GM20431 (cell line): ENCODE data around the gene SLC10A7.
"Not testable (repeated sequence)": the region's sequence is repeated elsewhere in the genome, so short reads cannot be mapped to it uniquely, and the experiment has no call there.

Experiments
- in situ Hi-C: fragments of 300-500 bp; cut with MseI, MboI; formaldehyde crosslinking; loops from one replicate; pipeline ENCODE4 v1.15.0; 2020; ENCODE audit warnings: low sequenced_read_pairs; ENCODE audit not compliant: unreplicated experiment

The SLC10A7 gene

DNA sequence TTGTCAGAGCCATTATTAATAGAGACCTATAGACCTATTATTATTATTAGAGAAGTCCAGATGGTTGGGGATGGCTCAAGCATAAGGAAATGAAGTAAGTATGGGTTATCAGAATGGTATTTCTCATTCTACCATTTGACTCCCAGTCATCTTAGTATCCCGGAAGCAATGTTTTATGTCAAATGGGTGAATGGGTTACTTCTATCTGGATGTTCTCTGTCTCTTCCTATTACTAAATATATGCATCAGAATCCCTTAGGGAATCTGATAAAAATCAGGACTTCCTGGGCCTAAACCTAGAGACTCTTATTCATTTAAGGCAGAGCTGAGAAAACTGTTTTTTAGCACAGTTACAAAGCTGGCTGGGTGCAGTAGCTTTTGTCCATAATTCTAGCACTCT lies 149.9 kb downstream of the SLC10A7 start:
- in situ Hi-C loops, result no loop called here

DNA sequence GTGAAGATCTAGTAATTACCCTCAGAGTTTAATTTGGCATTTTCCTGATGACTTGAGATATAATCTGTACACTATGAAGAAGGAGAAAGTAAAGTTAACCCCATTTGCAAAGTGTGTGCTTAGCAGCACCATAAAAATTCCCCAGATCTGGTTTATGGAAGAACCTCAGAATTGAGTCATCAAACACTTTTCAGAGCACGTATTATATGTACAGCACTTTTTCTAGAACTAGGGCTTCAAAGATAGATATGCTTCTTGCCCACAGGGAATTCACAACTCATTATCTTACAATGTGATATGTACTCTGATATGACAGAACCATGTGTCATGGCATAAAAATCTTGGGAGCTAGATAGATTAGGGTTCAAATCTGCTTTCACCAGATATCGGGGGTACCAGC lies 150.9 kb downstream of the SLC10A7 start:
- in situ Hi-C loops, result no loop called here

DNA sequence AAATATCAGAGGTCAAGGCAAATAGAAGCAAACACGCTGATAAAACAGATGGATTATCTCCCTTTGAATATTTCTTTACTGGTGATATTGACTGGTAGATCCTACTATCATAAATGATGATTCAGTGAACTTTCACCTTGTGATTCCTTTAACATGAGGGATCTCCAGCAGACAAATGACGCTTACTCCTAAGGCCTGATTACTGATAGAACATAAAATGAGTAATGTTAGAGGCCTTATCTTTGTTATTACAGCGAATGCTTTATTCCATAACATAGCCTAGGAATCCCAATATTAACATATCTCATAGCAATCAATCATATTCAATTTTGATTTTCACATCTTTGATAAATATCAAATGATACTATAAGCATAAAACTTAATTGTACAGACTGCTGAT lies 152.3 kb downstream of the SLC10A7 start:
- in situ Hi-C loops, result no loop called here

DNA sequence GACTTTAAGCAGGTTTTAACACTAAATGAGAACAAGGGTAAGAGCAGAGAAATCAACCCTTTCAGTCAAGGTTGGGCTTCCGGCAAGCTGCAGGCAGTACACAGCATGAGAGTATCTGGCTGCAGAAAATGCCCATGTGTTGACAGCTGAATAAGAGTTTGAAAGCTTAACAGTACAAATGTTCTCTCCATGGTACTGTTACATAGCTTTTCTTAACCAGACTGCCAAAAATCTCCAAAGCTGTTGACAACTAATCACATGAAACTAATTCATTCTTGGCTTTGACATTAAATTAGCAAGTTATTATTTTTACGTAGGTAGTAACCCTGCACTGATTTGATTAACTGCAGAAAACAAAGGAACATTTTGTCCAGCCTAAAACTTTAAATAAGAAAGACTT lies 153.5 kb downstream of the SLC10A7 start:
- in situ Hi-C loops, result no loop called here

DNA sequence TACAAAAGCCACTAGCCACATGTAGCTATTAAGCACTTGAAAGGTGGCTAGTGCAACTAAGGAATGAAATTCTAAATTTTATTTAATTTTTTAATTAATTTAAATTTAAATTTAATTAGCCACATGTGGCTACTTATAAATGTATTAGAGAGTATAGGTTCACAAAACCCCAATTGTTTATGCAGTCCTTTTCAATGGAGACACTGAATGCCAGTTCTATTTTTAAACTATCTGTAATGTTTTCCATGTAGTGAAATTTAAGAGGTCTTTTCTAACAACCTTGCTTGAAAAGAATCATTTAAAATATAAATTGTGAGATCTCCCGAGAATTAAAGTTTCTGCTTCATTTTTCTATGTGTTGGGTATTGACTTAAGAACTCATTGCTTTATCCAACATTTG lies 154.4 kb downstream of the SLC10A7 start:
- in situ Hi-C loops, result no loop called here

DNA sequence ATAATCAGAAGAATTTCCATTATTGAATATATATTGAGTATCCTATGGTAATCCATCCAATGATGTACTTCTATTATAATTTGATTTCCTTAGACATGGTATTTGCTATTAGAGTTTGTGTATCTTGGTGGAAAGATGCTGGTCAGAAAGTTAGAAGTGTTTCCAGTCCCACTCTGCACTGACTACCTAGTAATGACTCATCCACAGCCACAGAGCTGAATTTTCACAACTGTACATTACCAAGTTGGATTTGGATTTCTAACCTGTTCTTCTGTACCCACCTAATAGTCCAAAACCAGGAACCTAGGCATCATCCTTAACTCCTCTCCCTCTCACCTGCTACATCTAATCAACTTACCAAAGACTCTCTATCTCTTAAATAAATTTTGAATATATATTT lies 162.0 kb downstream of the SLC10A7 start:
- in situ Hi-C loops, result no loop called here

DNA sequence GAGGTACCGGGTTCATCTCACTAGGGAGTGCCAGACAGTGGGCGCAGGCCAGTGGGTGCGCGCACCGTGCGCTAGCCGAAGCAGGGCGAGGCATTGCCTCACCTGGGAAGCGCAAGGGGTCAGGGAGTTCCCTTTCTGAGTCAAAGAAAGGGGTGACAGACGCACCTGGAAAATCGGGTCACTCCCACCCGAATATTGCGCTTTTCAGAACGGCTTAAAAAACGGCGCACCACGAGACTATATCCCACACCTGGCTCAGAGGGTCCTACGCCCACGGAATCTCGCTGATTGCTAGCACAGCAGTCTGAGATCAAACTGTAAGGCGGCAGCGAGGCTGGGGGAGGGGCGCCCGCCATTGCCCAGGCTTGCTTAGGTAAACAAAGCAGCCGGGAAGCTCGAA lies 171.6 kb downstream of the SLC10A7 start:
- in situ Hi-C loops, result not testable (repeated sequence)

DNA sequence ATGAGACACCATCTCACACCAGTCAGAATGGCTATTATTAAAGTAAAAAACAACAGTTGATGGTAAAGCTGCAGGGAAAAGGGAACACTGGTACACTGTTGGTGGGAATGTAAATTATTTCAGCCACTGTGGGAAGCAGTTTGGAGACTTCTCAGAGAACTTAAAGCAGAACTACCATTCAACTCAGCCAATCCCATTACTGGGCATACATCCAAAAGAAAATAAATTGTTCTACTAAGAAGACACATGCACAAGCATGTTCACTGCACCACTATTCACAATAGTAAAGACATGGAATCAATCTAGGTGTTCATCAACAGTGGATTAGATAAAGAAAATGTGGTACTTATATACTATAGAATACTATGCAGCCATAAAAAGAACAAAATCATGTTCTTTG lies 172.4 kb downstream of the SLC10A7 start:
- in situ Hi-C loops, result loop anchor here (10.0 kb wide), 1 partner anchor 555 kb away; no protein-coding TSS in a partner anchor

DNA sequence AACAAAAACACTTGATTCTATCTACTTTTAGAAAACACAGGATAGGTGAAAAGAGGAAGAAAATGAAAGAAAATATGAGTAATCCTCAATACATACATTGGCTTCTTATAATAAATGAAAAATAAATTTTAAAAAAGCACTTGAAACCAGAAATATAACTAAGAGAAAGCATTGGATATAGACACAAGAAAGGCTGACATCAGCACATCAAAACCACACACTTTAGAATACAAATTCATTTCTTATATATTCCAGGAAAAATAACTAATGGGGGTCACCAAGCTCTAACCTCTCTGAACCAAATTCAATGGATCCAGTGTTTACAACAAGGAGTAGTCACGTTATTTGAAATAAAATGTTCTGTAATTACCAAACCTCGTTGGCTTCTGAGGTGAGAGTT lies 173.9 kb downstream of the SLC10A7 start:
- in situ Hi-C loops, result loop anchor here (10.0 kb wide), 1 partner anchor 557 kb away; no protein-coding TSS in a partner anchor

DNA sequence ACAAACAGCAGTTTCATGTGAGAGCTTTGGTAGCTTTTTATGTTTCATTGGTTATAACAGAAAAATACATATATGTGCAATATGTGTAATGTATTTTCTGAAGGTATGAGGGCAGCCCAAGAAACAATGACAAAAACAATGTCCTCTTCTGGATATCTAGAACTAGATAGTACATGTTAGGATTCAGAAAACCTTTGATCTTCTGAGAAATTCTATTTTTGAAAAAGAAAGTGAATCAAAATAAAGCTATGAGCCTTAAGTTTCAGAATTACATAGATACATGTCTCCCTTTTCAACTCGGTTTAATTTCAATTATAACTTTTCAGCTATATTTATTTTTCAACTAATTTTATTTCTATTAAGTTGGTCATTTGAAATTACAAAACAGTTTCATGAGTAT lies 175.5 kb downstream of the SLC10A7 start:
- in situ Hi-C loops, result loop anchor here (10.0 kb wide), 1 partner anchor 559 kb away; no protein-coding TSS in a partner anchor

DNA sequence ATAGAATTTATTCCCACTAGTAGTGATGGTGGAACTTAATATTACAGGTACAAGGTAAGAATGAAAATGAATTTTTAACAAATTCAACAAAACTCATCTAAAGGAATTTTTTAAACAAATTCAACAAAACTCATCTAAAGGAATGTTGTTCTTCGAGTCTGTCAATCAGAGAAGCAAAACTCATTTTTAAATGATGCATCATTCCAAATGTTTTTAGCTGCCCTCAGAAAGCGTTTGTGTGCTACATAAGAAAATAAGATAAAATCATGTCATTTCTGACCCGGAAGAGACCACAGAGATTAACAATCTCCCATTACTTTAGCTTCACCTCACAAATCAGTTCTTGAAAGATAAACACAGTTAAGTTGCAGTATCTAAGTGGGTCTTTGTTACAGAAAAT lies 178.0 kb downstream of the SLC10A7 start:
- in situ Hi-C loops, result loop anchor here (10.0 kb wide), 1 partner anchor 561 kb away; no protein-coding TSS in a partner anchor

DNA sequence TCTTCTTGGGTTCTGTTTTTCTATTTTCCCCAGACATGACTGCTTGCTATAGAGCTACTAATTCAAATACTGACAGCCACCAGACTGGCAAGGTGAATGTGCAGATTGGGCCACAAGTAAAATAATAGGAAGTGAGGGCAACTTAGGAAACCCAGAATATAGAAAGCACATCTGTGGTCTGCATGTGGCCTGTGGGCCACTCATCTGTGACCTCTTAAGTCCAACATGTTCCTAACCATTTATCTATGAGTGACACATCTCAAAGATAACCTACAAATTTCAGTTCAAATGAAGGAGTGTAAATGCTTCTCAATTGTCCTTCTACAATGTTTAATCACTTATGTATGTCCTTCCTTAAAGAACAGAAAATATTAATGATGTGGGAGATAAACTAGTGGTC lies 178.5 kb downstream of the SLC10A7 start:
- in situ Hi-C loops, result loop anchor here (10.0 kb wide), 1 partner anchor 562 kb away; no protein-coding TSS in a partner anchor

DNA sequence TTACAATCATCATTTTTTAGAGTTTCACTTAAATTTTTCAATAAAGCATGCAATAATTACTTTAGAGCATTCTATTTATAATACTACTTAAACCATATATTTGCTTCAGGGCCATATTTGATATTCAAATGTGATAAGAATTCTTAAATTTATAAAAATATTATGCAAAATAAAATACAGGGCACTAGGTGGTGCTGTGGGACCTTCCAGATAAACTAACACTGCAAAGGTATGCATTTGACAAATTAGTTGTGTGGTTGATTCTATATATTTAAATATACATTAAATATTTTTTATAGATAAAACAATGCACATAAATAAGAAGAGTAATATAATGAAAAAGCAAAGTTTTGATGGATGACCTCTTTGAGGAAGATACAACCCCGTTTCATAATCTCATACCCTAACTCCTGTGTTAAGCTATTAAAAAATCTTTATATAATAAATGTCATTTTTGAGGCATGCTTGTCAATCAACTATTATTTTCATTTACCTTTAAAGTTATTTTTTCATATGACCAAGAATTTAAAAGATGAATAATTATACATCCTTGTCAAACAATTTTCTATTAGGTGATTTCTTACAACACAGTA lies 179.0 kb downstream of the SLC10A7 start:
- in situ Hi-C loops, result loop anchor here (10.0 kb wide), 1 partner anchor 562 kb away; no protein-coding TSS in a partner anchor

DNA sequence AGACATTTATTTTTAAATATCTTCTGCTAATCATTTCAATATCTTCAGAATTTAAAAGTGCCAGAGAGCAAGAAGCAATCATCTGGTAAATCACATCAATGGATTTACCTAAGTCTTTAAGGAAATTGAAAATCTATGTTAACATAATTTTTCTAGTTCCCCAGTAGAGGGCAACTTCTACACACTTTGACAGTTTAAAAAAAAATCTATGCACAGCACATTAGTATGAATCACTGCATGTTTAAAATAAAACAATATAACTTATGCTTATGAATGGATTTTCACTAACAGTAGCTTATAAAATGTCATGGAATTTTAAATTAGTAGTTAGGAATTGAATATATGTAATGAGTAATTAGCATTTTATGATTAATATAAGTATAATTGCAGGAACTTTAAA lies 180.9 kb downstream of the SLC10A7 start:
- in situ Hi-C loops, result loop anchor here (10.0 kb wide), 1 partner anchor 564 kb away; no protein-coding TSS in a partner anchor

DNA sequence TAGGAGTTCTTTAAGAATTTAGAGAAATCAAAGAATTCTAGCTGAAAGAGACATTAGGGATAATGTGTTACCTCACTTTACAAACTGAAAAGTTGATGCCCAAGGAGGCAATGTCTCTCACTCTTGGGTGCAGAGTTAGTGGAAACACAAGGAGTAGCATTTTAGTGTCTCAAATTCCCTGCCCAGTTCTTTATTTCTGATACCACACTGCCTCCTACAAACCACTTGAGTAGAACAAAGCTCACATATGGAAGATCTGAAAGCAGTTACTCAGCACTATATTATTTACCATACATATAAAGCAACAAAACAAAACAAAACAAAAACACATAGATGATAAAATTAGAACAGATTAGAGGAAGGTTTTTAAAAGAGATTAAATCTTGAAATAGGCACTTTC lies 183.2 kb downstream of the SLC10A7 start:
- in situ Hi-C loops, result no loop called here

DNA sequence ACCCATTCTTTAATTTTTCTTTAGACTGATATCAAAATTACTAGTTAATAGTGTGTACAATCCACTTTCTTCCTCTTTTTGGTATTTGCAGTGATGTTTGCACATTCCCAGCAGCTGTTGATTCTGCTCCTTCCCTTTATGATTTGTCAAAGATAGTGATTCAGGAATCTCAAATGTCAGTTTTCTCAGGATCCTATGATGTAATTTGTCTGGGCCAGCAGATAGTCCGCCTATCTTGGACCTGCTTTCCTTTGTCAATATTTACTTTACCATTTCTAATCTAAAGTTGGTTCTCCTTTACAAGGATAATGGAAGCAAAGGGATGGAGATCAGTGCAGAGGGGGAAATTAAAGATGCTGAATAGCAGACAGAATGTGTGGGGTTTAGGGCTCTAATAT lies 185.3 kb downstream of the SLC10A7 start:
- in situ Hi-C loops, result no loop called here

DNA sequence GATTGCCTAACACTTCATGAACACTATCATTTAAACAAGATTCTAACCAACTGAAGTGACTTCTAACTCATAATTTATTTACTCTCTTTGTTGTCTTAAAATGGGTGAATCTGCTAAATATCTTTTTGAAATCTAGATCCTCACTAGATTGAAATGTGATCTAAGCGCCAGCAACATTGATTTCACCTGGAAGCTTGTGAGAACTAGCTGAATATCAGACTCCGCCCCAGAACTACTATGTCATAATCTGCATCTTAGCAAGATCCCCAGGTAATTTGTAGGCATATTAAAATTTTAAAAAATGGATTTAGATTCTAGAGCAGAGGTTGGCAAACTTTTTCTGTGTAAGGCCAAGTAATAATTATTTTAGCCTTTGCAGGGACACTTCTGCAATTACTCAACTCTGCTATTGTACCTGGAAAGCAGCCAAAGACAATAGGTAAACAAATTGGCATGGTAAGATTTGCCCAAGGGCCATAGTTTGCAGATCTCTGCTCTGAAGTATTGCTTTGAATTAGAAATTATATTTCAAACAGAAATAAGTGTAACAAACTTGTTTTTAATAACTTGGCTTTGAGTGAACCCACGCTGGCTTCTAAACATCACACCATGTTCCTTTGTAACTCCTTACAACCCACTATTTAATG lies 185.9 kb downstream of the SLC10A7 start:
- in situ Hi-C loops, result no loop called here

DNA sequence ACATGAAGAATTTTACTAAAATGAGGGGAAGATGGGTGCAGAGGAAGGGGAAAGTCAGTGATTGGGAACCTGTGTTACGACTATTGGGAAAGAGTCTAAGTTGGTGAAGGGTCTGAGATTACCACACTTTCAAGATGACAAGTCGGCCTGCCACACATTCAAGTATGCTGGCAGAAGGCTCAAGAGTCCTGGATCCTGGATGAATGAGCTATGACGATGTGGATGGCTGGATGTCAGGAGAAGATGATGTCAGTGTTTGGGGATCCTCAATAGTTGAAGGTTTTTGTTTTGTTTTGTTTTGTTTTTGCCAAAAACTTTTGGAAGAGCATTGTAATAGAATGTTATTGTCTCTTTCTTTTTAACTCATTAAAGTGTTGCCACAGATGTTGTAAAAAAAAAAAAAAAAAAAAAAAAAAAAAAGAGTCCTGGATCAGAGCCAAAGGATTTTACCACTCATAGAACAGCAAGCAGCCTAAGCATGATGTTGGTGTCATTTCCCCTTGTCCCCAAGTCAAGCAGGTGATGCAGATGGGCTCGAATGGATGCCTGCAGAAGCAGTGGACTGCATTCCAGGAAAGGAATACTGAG lies 186.8 kb downstream of the SLC10A7 start:
- in situ Hi-C loops, result no loop called here

DNA sequence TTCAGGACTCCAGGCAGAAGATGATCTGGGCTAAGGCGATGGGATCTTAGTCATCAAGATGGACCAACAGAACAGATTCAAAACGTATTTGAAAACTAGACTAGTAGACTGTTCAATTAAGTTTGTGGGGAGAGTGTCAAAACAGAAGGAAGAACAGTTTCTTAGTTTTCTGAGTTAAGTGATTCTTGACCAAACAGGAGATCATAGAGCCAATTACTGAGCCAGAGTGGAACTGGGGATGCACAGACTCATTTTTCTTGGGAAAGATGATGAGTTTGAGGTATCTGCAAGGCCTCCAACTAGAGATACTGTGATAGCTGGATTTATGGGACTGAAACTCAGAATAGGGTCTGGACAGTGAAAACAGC lies 187.9 kb downstream of the SLC10A7 start:
- in situ Hi-C loops, result no loop called here

DNA sequence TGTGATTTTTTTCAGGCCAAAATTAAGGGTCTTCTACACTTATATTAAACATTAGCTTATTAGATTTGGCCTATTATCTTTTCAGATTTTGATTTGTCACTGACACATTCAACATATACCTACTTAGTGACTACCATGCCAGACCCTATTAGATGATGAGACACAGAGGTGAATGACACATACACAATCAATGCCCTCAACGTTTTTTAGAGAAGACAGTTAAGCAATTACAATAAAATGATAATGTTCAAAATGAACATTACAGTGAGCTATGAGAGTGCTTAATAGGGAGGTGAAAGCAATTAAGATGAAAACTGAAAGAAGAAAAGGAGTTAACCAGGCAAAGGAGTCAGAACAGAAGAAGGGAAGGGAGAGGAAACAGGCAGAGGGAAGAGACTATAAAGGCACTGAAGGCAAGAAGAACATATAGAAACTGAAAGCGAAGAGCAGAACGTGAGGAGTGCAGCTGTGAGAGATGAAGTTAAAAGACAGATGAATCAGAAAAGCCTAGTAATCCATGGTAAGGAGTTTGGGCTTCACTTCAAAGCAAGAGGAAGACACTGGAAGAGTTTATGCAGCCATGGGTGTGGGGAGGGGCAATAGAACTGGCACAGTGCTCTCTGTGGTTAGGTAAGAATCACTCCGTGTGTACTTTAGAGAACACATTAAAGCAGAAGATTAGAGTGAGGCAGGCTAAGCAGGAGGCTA lies 188.4 kb downstream of the SLC10A7 start:
- in situ Hi-C loops, result no loop called here

DNA sequence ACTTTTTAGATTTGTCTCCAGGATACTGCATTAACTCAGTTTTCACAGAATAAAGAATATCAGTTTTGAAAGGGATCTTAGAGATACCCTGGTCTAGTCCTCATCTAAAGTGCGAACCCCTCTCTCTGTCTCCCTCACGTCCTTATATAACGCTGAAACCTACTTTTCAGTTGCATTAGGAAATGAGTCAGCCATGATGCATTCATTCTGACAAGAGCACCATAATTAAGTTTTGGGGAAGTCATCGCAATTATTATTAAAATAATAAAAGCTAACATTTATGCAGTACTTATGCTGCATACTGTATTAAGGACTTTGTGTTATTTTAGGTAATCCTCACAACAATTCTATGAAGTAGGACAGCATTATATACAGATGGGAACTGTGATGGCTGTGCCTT lies 191.3 kb downstream of the SLC10A7 start:
- in situ Hi-C loops, result no loop called here
